Upper lobe of left lung (tissue), 4 donors: ENCODE measurements around the gene EMSY.

Experiments
- CTCF ChIP-seq, 6 experiments: fragments of 450-650 bp in 4 of 6; fragments of 200-600 bp in 2 of 6; sonication (generic) in 2 of 6; IDR thresholded peaks; one replicate each; pipeline ENCODE4 v1.5.1; 2016 to 2019; ENCODE audit warnings: antibody characterized with exemption in 6 of 6
- POLR2A ChIP-seq, 4 donors: fragments of 450-650 bp; IDR thresholded peaks; one replicate each; pipeline ENCODE4 v1.5.1; 2016 to 2017; ENCODE audit warnings: antibody characterized with exemption in 4 of 4, mild to moderate bottlenecking in 2 of 4
- POLR2AphosphoS5 ChIP-seq, 2 donors: sonication (generic); formaldehyde crosslinking; IDR thresholded peaks; one replicate each; pipeline ENCODE4 v1.5.1; 2017; ENCODE audit warnings: antibody characterized with exemption in 2 of 2

- TF ChIP-seq CTCF (IDR thresholded peaks at IDR 0.05) (no peak), POLR2AphosphoS5 (IDR thresholded peaks at IDR 0.05) (no peak), POLR2A (IDR thresholded peaks at IDR 0.05) (no peak)
Measured at GRCh38 chr11:76558891-76559290, 114.1 kb downstream of the EMSY start.
